ENCODE measurements around the gene CDH23. TPM values are rescaled to one million over a fixed set of nuclear protein-coding genes. Genes with fewer than 3 reads are reported as not detected.
"Not testable (repeated sequence)": the region's sequence is repeated elsewhere in the genome, so short reads cannot be mapped to it uniquely, and the experiment has no call there.

CDH23 gene
- total and polyA plus RNA-seq, 2 donors: 3.6 to 9.9 TPM

- Histone ChIP-seq H3K36me3 (ENCODE audit: insufficient read depth) (no peaks in the 10 kb centered on the region), H3K27ac (ENCODE audit: low read depth) (no peak overlapping the region), H3K4me3 (ENCODE audit: low read depth, low read length) (no peak overlapping the region), H3K4me1 (ENCODE audit: insufficient read depth) (no peaks in the 10 kb centered on the region)
- 73% methylated on average over 8 of the region's 8 CpGs for WGBS
- DNase-seq (ENCODE audit: extremely low spot score): no peak
Observed at GRCh38 chr10:71587941-71588573, 191.3 kb downstream of the CDH23 start.

GRCh38 chr10:71588685-71589084 is 192.0 kb downstream of the CDH23 start:
- Histone ChIP-seq H3K27ac (ENCODE audit: low read depth) (no peak overlapping the region), H3K36me3 (ENCODE audit: insufficient read depth) (no peaks in the 10 kb centered on the region), H3K4me3 (ENCODE audit: low read depth, low read length) (no peak overlapping the region), H3K4me1 (ENCODE audit: insufficient read depth) (no peaks in the 10 kb centered on the region)
- WGBS: 75% methylated on average over 4 of the region's 4 CpGs
- DNase-seq (ENCODE audit: extremely low spot score): no peak

GRCh38 chr10:71589617-71590551 is 193.2 kb downstream of the CDH23 start:
- 52% methylated on average over 14 of the region's 14 CpGs for WGBS
- Histone ChIP-seq H3K36me3 (ENCODE audit: insufficient read depth) (no peaks in the 10 kb centered on the region), H3K4me3 (ENCODE audit: low read depth, low read length) (no peak overlapping the region), H3K4me1 (ENCODE audit: insufficient read depth) (no peaks in the 10 kb centered on the region), H3K27ac (ENCODE audit: low read depth) (no peak overlapping the region)
- DNase-seq (ENCODE audit: extremely low spot score): peak; percentile 51

GRCh38 chr10:71590781-71591350 is 194.1 kb downstream of the CDH23 start:
- whole genome bisulfite sequencing: 66% methylated on average over 10 of the region's 10 CpGs
- Histone ChIP-seq H3K4me3 (ENCODE audit: low read depth, low read length) (no peak overlapping the region), H3K27ac (ENCODE audit: low read depth) (no peak overlapping the region), H3K4me1 (ENCODE audit: insufficient read depth) (no peaks in the 10 kb centered on the region), H3K36me3 (ENCODE audit: insufficient read depth) (no peaks in the 10 kb centered on the region)
- DNase-seq (ENCODE audit: extremely low spot score): no peak

- no peaks in the 10 kb centered on the region for H3K36me3 ChIP-seq (ENCODE audit: insufficient read depth)
- no peaks in the 10 kb centered on the region for H3K4me1 ChIP-seq (ENCODE audit: insufficient read depth)
- DNase-seq (ENCODE audit: extremely low spot score): no peak
- 90% methylated on average over 8 of the region's 8 CpGs for WGBS
- no peak overlapping the region for H3K4me3 ChIP-seq (ENCODE audit: low read depth, low read length)
- no peak overlapping the region for H3K27ac ChIP-seq (ENCODE audit: low read depth)
Observed at GRCh38 chr10:71594934-71595571, 198.3 kb downstream of the CDH23 start.

- Histone ChIP-seq H3K27ac (ENCODE audit: low read depth) (no peak overlapping the region), H3K4me1 (ENCODE audit: insufficient read depth) (no peaks in the 10 kb centered on the region), H3K4me3 (ENCODE audit: low read depth, low read length) (no peak overlapping the region), H3K36me3 (ENCODE audit: insufficient read depth) (no peaks in the 10 kb centered on the region)
- 94% methylated on average over 7 of the region's 7 CpGs for WGBS
- DNase-seq (ENCODE audit: extremely low spot score): no peak
Observed at GRCh38 chr10:71595649-71596048, 198.9 kb downstream of the CDH23 start.

- WGBS: 93% methylated on average over 3 of the region's 3 CpGs
- H3K4me1 ChIP-seq (ENCODE audit: insufficient read depth): no peaks in the 10 kb centered on the region
- H3K27ac ChIP-seq (ENCODE audit: low read depth): no peak overlapping the region
- no peaks in the 10 kb centered on the region for H3K36me3 ChIP-seq (ENCODE audit: insufficient read depth)
- DNase-seq (ENCODE audit: extremely low spot score): no peak
- H3K4me3 ChIP-seq (ENCODE audit: low read depth, low read length): no peak overlapping the region
Observed at GRCh38 chr10:71596127-71596526, 199.4 kb downstream of the CDH23 start.

- no peak overlapping the region for H3K27ac ChIP-seq (ENCODE audit: low read depth)
- no peak overlapping the region for H3K4me3 ChIP-seq (ENCODE audit: low read depth, low read length)
- WGBS: 93% methylated on average over 8 of the region's 8 CpGs
- no peaks in the 10 kb centered on the region for H3K4me1 ChIP-seq (ENCODE audit: insufficient read depth)
- DNase-seq (ENCODE audit: extremely low spot score): no peak
- H3K36me3 ChIP-seq (ENCODE audit: insufficient read depth): no peaks in the 10 kb centered on the region
Observed at GRCh38 chr10:71596759-71597158, 200.0 kb downstream of the CDH23 start.

- no peak for DNase-seq (ENCODE audit: extremely low spot score)
- peak overlapping the region; percentile 26 for H3K27ac ChIP-seq (ENCODE audit: low read depth)
- H3K4me1 ChIP-seq (ENCODE audit: insufficient read depth): no peaks in the 10 kb centered on the region
Observed at GRCh38 chr10:71597821-71598498, 201.2 kb downstream of the CDH23 start.

GRCh38 chr10:71598621-71599055 is 201.9 kb downstream of the CDH23 start:
- WGBS: 28% methylated on average over 10 of the region's 10 CpGs
- H3K36me3 ChIP-seq (ENCODE audit: insufficient read depth): no peaks in the 10 kb centered on the region
- peak overlapping the region; percentile 26 for H3K27ac ChIP-seq (ENCODE audit: low read depth)
- no peak overlapping the region for H3K4me3 ChIP-seq (ENCODE audit: low read depth, low read length)
- DNase-seq (ENCODE audit: extremely low spot score): no peak
- peaks cover 2% of the 10 kb centered on the region for H3K4me1 ChIP-seq (ENCODE audit: insufficient read depth)

More at GRCh38 chr10:71597821-71598498, 201.2 kb downstream of the CDH23 start:
- no peak overlapping the region for H3K4me3 ChIP-seq (ENCODE audit: low read depth, low read length)
- WGBS: 62% methylated on average over 12 of the region's 12 CpGs
- no peaks in the 10 kb centered on the region for H3K36me3 ChIP-seq (ENCODE audit: insufficient read depth)

- H3K4me1 ChIP-seq (ENCODE audit: insufficient read depth): peaks cover 2% of the 10 kb centered on the region
- H3K27ac ChIP-seq (ENCODE audit: low read depth): no peak overlapping the region
- H3K36me3 ChIP-seq (ENCODE audit: insufficient read depth): no peaks in the 10 kb centered on the region
- no peak overlapping the region for H3K4me3 ChIP-seq (ENCODE audit: low read depth, low read length)
- DNase-seq (ENCODE audit: extremely low spot score): no peak
- WGBS: 87% methylated on average over 2 of the region's 2 CpGs
Observed at GRCh38 chr10:71599518-71599917, 202.8 kb downstream of the CDH23 start.

- 93% methylated on average over 8 of the region's 8 CpGs for WGBS
- not testable (repeated sequence) for H3K27ac ChIP-seq (ENCODE audit: low read depth)
Observed at GRCh38 chr10:71600242-71600641, 203.5 kb downstream of the CDH23 start.

GRCh38 chr10:71600849-71601248 is 204.1 kb downstream of the CDH23 start:
- Histone ChIP-seq H3K27ac (ENCODE audit: low read depth) (no peak overlapping the region), H3K36me3 (ENCODE audit: insufficient read depth) (no peaks in the 10 kb centered on the region), H3K4me3 (ENCODE audit: low read depth, low read length) (no peak overlapping the region), H3K4me1 (ENCODE audit: insufficient read depth) (peaks cover 2% of the 10 kb centered on the region)
- no peak for DNase-seq (ENCODE audit: extremely low spot score)
- WGBS: 47% methylated on average over 2 of the region's 2 CpGs

More at GRCh38 chr10:71600242-71600641, 203.5 kb downstream of the CDH23 start:
- DNase-seq (ENCODE audit: extremely low spot score); H3K4me1 ChIP-seq (ENCODE audit: insufficient read depth); H3K36me3 ChIP-seq (ENCODE audit: insufficient read depth); H3K4me3 ChIP-seq (ENCODE audit: low read depth, low read length): not testable (repeated sequence)

All from urinary bladder (tissue), 4 donors.